ENCODE results near the gene ZSWIM7.

ZSWIM7 gene

DNA sequence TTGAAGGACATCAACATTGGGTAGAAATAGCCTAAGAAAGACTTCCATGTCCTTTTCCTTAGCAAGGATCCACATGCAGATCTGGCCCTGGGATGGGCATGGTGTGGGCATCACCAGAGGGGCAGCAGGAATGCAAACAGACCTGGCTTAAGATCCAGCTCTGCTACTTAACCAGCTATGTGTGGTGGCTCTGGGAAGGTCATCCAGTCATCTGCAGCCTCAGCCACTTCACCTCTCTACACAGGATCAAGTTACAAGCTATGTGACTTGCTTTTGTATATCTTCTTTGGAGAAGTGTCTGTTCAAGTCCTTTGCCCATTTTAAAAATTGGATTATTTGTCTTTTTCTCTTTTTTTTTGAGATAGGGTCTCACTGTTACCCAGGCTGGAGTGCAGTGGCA lies 68.1 kb downstream of the ZSWIM7 start:
- DNase-seq (ENCODE audit: low read depth): no peak

GRCh38 chr17:15930426-15930825 lies 69.1 kb downstream of the ZSWIM7 start:
- DNase-seq (ENCODE audit: low read depth): peak; percentile 34

GRCh38 chr17:15929941-15930340 lies 69.6 kb downstream of the ZSWIM7 start:
- DNase-seq (ENCODE audit: low read depth): no peak

- no peak for DNase-seq (ENCODE audit: low read depth)
These were observed 71.2 kb downstream of the ZSWIM7 start for GRCh38 chr17:15928286-15928785.
